GM23338 (cell line): ENCODE measurements around the gene INTS13. TPM values are rescaled to one million over a fixed set of nuclear protein-coding genes. Genes with fewer than 3 reads are reported as not detected.

Source experiments
- ATAC-seq: fragments of 200-7000 bp; cut with Tn5 transposase; 3 replicates; pipeline ENCODE4 v1.9.1; 2020
- DNase-seq: peaks from one replicate; pipeline ENCODE4 v3.0.0-alpha.2; 2015; ENCODE audit warnings: low spot score
- H2AFZ ChIP-seq: fragments of 200-600 bp; sonication (generic); 2 replicates; pipeline ENCODE4 v1.8.0; 2016; ENCODE audit warnings: antibody characterized with exemption, mild to moderate bottlenecking, moderate library complexity
- H3F3A ChIP-seq: fragments of 200-600 bp; sonication (generic); replicated peaks from 2 replicates; pipeline ENCODE4 v1.8.0; 2017; ENCODE audit warnings: antibody characterized with exemption, mixed run types, low read depth
- H3K27ac ChIP-seq: fragments of 200-600 bp; sonication (generic); 2 replicates; pipeline ENCODE4 v1.6.1; 2016; ENCODE audit warnings: low read depth
- H3K27me3 ChIP-seq: fragments of 200-600 bp; sonication (generic); 2 replicates; pipeline ENCODE4 v1.8.0; 2016; ENCODE audit warnings: mild to moderate bottlenecking, mixed run types, moderate library complexity; ENCODE audit not compliant: insufficient read depth
- H3K36me3 ChIP-seq: fragments of 200-600 bp; sonication (generic); 2 replicates; pipeline ENCODE4 v1.8.0; 2016; ENCODE audit warnings: mild to moderate bottlenecking; ENCODE audit not compliant: insufficient read depth
- H3K4me1 ChIP-seq: fragments of 200-600 bp; sonication (generic); 2 replicates; pipeline ENCODE4 v1.8.0; 2016; ENCODE audit warnings: mild to moderate bottlenecking, moderate library complexity; ENCODE audit not compliant: insufficient read depth
- H3K4me2 ChIP-seq: fragments of 200-600 bp; sonication (generic); 2 replicates; pipeline ENCODE4 v1.7.1; 2017; ENCODE audit warnings: mixed run types
- H3K4me3 ChIP-seq: fragments of 200-600 bp; sonication (generic); 2 replicates; pipeline ENCODE4 v1.6.1; 2016; ENCODE audit warnings: mixed run types
- H3K79me2 ChIP-seq: fragments of 200-600 bp; sonication (generic); replicated peaks from 2 replicates; pipeline ENCODE4 v1.8.0; 2017; ENCODE audit warnings: mild to moderate bottlenecking; ENCODE audit not compliant: insufficient read depth
- H3K9me2 ChIP-seq: fragments of 200-600 bp; sonication (generic); 2 replicates; pipeline ENCODE4 v1.8.0; 2017; ENCODE audit not compliant: insufficient read depth
- H4K20me1 ChIP-seq: fragments of 200-600 bp; sonication (generic); replicated peaks from 2 replicates; pipeline ENCODE4 v1.8.0; 2017; ENCODE audit warnings: mild to moderate bottlenecking; ENCODE audit not compliant: insufficient read depth
- H3K27ac Mint-ChIP-seq: 2 replicates; pipeline ENCODE4 v1.8.0; 2020; ENCODE audit warnings: inconsistent platforms, mild to moderate bottlenecking, moderate library complexity, mixed read lengths
- H3K27me3 Mint-ChIP-seq: 3 replicates; pipeline ENCODE4 v1.8.0; 2022; ENCODE audit warnings: low read depth, mild to moderate bottlenecking, moderate library complexity, mixed read lengths, inconsistent platforms; ENCODE audit not compliant: insufficient read depth, poor library complexity
- H3K36me3 Mint-ChIP-seq: 3 replicates; pipeline ENCODE4 v1.8.0; 2021; ENCODE audit warnings: low read depth, mild to moderate bottlenecking, inconsistent platforms, moderate library complexity, mixed read lengths
- H3K4me1 Mint-ChIP-seq: 3 replicates; pipeline ENCODE4 v1.8.0; 2020; ENCODE audit warnings: mild to moderate bottlenecking, inconsistent platforms, mixed read lengths
- H3K4me3 Mint-ChIP-seq: 3 replicates; pipeline ENCODE4 v1.8.0; 2021; ENCODE audit warnings: moderate library complexity, mild to moderate bottlenecking, inconsistent platforms, mixed read lengths
- H3K9me3 Mint-ChIP-seq: 3 replicates; pipeline ENCODE4 v1.8.0; 2020; ENCODE audit warnings: moderate library complexity, mild to moderate bottlenecking, inconsistent platforms, mixed read lengths
- CREB1 ChIP-seq: fragments of 250-450 bp; sonication (Bioruptor Pico); IDR thresholded peaks from 2 replicates; pipeline ENCODE4 v1.5.0; 2020; ENCODE audit warnings: low read depth, mild to moderate bottlenecking, moderate library complexity
- EZH2phosphoT487 ChIP-seq: fragments of 200-600 bp; sonication (generic); IDR thresholded peaks from one replicate; pipeline ENCODE4 v1.8.1; 2018; ENCODE audit warnings: antibody characterized with exemption; ENCODE audit not compliant: unreplicated experiment
- NANOG ChIP-seq: IDR thresholded peaks from 2 replicates; pipeline ENCODE4 v1.6.1; 2016; ENCODE audit warnings: antibody characterized with exemption, borderline replicate concordance
- ZNF114 ChIP-seq: fragments of 250-450 bp; sonication (Bioruptor Pico); IDR thresholded peaks from 2 replicates; pipeline ENCODE4 v1.5.0; 2020; ENCODE audit warnings: mild to moderate bottlenecking, moderate library complexity
- ZNF331 ChIP-seq: fragments of 250-450 bp; sonication (Bioruptor Pico); IDR thresholded peaks from 2 replicates; pipeline ENCODE4 v1.5.0; 2020; ENCODE audit warnings: low read depth, mild to moderate bottlenecking, moderate library complexity
- polyA plus RNA-seq: library from polyadenylated mRNA; unstranded; fragments of >200 nt; fragmentation: Nextera tagmentation; extraction: Ambion mirVana; gene quantifications from 2 replicates; pipeline ENCODE4 v1.2.1, GENCODE V29; 2016
- total RNA-seq: library from RNA; depleted of rRNA; stranded (reverse); fragments of >200 nt; shearing (Covaris generic); gene quantifications from 2 replicates; pipeline ENCODE4 v1.2.3, GENCODE V29; 2014
- TF ChIP-seq, protein P1 (sequence below): IDR thresholded peaks from one replicate; pipeline ENCODE4 v1.6.1; 2018; ENCODE audit warnings: antibody characterized with exemption; ENCODE audit not compliant: unreplicated experiment
- TF ChIP-seq, protein P2 (sequence below): fragments of 250-450 bp; sonication (Bioruptor Pico); IDR thresholded peaks from 2 replicates; pipeline ENCODE4 v1.5.0; 2020; ENCODE audit warnings: mild to moderate bottlenecking, moderate library complexity
- TF ChIP-seq, protein P3 (sequence below): IDR thresholded peaks from 2 replicates; pipeline ENCODE4 v1.6.1; 2016; ENCODE audit warnings: antibody characterized with exemption

INTS13 gene
- total and polyA plus RNA-seq, 2 experiments from 2014 or later, result 91.3 to 94.1 TPM

DNA sequence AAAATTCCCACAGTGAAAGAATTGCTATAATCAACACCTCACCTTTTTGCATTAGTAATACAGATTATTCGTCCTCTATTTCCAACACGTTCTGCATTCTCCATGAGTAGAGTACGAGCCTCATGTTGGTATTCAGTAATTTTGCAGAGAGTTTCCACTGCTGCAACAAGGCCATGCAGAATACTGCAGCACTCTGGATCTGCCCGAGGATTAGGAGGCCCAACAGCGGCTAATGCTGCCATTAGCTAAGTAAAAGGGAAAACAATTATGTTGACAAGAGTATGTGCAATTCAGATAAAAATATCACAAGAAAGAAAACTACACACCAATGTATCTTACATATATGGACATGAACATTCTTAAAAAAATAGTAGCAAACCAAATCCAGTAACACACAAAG lies 9.1 kb downstream of the INTS13 start:
- Histone ChIP-seq H3K4me3 (no peak overlapping the region), H2AFZ (no peak overlapping the region), H3K4me1 (no peaks in the 10 kb centered on the region), H3K27ac (no peak overlapping the region), H3K27me3 (no peaks in the 10 kb centered on the region), H3K9me2 (no peaks in the 10 kb centered on the region), H3F3A (no peaks in the 10 kb centered on the region), H4K20me1 (no peaks in the 10 kb centered on the region), H3K36me3 (peaks cover 14% of the 10 kb centered on the region), H3K79me2 (peaks cover 33% of the 10 kb centered on the region), H3K4me2 (no peak overlapping the region)
- TF ChIP-seq, protein P1, sequence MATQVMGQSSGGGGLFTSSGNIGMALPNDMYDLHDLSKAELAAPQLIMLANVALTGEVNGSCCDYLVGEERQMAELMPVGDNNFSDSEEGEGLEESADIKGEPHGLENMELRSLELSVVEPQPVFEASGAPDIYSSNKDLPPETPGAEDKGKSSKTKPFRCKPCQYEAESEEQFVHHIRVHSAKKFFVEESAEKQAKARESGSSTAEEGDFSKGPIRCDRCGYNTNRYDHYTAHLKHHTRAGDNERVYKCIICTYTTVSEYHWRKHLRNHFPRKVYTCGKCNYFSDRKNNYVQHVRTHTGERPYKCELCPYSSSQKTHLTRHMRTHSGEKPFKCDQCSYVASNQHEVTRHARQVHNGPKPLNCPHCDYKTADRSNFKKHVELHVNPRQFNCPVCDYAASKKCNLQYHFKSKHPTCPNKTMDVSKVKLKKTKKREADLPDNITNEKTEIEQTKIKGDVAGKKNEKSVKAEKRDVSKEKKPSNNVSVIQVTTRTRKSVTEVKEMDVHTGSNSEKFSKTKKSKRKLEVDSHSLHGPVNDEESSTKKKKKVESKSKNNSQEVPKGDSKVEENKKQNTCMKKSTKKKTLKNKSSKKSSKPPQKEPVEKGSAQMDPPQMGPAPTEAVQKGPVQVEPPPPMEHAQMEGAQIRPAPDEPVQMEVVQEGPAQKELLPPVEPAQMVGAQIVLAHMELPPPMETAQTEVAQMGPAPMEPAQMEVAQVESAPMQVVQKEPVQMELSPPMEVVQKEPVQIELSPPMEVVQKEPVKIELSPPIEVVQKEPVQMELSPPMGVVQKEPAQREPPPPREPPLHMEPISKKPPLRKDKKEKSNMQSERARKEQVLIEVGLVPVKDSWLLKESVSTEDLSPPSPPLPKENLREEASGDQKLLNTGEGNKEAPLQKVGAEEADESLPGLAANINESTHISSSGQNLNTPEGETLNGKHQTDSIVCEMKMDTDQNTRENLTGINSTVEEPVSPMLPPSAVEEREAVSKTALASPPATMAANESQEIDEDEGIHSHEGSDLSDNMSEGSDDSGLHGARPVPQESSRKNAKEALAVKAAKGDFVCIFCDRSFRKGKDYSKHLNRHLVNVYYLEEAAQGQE, result no peak
- TF ChIP-seq ZNF331 (CRISPR knock-in tag) (no peak), NANOG (no peak), EZH2phosphoT487 (no peak), CREB1 (CRISPR knock-in tag) (no peak), ZNF114 (CRISPR knock-in tag) (no peak)
- TF ChIP-seq, protein P2, sequence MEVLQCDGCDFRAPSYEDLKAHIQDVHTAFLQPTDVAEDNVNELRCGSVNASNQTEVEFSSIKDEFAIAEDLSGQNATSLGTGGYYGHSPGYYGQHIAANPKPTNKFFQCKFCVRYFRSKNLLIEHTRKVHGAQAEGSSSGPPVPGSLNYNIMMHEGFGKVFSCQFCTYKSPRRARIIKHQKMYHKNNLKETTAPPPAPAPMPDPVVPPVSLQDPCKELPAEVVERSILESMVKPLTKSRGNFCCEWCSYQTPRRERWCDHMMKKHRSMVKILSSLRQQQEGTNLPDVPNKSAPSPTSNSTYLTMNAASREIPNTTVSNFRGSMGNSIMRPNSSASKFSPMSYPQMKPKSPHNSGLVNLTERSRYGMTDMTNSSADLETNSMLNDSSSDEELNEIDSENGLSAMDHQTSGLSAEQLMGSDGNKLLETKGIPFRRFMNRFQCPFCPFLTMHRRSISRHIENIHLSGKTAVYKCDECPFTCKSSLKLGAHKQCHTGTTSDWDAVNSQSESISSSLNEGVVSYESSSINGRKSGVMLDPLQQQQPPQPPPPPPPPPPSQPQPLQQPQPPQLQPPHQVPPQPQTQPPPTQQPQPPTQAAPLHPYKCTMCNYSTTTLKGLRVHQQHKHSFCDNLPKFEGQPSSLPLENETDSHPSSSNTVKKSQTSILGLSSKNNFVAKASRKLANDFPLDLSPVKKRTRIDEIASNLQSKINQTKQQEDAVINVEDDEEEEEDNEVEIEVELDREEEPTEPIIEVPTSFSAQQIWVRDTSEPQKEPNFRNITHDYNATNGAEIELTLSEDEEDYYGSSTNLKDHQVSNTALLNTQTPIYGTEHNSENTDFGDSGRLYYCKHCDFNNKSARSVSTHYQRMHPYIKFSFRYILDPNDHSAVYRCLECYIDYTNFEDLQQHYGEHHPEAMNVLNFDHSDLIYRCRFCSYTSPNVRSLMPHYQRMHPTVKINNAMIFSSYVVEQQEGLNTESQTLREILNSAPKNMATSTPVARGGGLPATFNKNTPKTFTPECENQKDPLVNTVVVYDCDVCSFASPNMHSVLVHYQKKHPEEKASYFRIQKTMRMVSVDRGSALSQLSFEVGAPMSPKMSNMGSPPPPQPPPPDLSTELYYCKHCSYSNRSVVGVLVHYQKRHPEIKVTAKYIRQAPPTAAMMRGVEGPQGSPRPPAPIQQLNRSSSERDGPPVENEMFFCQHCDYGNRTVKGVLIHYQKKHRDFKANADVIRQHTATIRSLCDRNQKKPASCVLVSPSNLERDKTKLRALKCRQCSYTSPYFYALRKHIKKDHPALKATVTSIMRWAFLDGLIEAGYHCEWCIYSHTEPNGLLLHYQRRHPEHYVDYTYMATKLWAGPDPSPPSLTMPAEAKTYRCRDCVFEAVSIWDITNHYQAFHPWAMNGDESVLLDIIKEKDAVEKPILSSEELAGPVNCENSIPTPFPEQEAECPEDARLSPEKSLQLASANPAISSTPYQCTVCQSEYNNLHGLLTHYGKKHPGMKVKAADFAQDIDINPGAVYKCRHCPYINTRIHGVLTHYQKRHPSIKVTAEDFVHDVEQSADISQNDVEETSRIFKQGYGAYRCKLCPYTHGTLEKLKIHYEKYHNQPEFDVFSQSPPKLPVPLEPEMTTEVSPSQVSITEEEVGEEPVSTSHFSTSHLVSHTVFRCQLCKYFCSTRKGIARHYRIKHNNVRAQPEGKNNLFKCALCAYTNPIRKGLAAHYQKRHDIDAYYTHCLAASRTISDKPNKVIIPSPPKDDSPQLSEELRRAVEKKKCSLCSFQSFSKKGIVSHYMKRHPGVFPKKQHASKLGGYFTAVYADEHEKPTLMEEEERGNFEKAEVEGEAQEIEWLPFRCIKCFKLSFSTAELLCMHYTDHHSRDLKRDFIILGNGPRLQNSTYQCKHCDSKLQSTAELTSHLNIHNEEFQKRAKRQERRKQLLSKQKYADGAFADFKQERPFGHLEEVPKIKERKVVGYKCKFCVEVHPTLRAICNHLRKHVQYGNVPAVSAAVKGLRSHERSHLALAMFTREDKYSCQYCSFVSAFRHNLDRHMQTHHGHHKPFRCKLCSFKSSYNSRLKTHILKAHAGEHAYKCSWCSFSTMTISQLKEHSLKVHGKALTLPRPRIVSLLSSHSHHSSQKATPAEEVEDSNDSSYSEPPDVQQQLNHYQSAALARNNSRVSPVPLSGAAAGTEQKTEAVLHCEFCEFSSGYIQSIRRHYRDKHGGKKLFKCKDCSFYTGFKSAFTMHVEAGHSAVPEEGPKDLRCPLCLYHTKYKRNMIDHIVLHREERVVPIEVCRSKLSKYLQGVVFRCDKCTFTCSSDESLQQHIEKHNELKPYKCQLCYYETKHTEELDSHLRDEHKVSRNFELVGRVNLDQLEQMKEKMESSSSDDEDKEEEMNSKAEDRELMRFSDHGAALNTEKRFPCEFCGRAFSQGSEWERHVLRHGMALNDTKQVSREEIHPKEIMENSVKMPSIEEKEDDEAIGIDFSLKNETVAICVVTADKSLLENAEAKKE (CRISPR knock-in tag), result no peak
- TF ChIP-seq, protein P3, sequence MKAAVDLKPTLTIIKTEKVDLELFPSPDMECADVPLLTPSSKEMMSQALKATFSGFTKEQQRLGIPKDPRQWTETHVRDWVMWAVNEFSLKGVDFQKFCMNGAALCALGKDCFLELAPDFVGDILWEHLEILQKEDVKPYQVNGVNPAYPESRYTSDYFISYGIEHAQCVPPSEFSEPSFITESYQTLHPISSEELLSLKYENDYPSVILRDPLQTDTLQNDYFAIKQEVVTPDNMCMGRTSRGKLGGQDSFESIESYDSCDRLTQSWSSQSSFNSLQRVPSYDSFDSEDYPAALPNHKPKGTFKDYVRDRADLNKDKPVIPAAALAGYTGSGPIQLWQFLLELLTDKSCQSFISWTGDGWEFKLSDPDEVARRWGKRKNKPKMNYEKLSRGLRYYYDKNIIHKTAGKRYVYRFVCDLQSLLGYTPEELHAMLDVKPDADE, result no peak
- H3K27me3 Mint-ChIP-seq, result no peaks in the 10 kb centered on the region
- peaks cover 48% of the 10 kb centered on the region for H3K36me3 Mint-ChIP-seq
- no peak overlapping the region for H3K27ac Mint-ChIP-seq
- no peaks in the 10 kb centered on the region for H3K4me1 Mint-ChIP-seq
- DNase-seq (no peak), ATAC-seq (no peak)
- no peak overlapping the region for H3K4me3 Mint-ChIP-seq
- H3K9me3 Mint-ChIP-seq, result no peaks in the 10 kb centered on the region
